AG09309 (cell line): ENCODE results near the gene SLC25A41.

ENCODE experiments used
- DNase-seq: peaks from one replicate; pipeline ENCODE4 v3.0.0-alpha.2; 2010; ENCODE audit warnings: low read depth
- H3K4me3 ChIP-seq: 2 replicates; pipeline ENCODE4 v1.5.1; 2011; ENCODE audit warnings: mild to moderate bottlenecking, low read depth, low read length, moderate library complexity; ENCODE audit not compliant: control insufficient read depth
- TF ChIP-seq, protein P1 (sequence below): IDR thresholded peaks from 2 replicates; pipeline ENCODE4 v1.5.1; 2011; ENCODE audit warnings: mild to moderate bottlenecking, low read depth, low read length, inconsistent platforms; ENCODE audit not compliant: insufficient read depth, control insufficient read depth; ENCODE audit errors: missing control alignments

The SLC25A41 gene

DNA sequence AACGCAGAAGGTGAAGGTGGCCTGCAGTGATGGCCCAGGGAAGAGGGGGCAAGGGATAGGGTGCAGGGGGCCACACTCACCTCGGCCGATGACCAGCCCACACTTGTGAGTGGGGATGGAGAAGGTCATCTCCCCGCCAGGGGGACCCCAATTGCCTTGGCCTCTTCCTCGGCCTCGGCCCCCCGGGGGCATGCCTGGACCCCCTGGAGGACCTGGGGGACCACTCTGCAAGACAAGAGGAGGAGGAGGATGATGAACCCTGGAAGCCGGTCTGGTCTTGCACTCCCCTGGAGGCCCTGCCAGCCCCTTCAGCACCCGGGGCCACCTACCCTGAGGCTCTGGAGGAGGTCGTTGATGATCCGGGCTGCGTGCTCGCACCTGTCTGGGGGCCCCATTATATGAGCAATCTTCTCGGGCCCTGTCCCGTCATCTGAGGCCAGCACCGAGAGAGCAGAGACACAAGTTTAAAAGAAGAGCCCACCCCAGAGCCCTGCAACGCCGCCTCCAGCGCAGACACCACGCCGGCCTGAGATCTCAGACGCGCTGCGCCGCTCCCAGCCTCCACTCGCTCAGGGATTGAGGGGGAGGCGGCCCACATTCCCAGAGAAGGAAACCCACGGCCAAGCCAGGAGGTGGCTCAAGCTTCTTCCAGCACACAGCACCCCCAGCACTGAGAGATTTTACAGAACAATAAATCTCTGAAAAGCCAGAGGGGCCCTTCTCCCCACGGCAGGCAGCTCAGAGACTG is 16.7 kb downstream of the SLC25A41 start:
- TF ChIP-seq, protein P1, sequence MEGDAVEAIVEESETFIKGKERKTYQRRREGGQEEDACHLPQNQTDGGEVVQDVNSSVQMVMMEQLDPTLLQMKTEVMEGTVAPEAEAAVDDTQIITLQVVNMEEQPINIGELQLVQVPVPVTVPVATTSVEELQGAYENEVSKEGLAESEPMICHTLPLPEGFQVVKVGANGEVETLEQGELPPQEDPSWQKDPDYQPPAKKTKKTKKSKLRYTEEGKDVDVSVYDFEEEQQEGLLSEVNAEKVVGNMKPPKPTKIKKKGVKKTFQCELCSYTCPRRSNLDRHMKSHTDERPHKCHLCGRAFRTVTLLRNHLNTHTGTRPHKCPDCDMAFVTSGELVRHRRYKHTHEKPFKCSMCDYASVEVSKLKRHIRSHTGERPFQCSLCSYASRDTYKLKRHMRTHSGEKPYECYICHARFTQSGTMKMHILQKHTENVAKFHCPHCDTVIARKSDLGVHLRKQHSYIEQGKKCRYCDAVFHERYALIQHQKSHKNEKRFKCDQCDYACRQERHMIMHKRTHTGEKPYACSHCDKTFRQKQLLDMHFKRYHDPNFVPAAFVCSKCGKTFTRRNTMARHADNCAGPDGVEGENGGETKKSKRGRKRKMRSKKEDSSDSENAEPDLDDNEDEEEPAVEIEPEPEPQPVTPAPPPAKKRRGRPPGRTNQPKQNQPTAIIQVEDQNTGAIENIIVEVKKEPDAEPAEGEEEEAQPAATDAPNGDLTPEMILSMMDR, result no peak

DNA sequence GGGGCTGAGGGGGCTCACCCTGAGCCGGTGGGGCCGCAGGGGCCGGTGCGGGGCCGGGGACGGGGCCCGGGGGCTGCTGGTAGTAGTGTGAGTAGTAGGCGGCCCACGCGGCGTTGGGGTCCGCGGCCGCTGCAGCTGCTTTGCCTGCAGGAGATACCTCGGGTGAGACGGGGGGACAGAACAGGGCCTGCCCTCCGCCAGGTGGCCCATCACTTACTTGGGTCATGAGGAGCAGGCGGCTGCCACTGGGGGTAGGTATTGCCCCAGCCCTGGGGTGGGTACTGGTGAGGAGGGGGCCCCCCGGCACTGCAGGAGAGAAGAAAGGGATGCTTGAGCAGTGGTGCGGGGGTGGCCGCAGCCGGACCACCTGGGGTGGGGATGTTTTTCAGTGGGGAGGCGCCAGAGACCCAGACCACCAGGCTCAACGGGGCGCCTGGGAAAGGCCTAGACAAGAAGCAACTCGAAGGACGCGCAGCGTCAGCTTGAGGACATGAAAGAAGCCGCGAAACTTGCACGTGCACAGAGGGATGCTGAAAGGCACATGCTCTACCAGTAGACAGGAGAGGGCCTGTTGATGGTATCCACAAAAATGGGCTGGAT is 17.9 kb downstream of the SLC25A41 start:
- DNase-seq, result no peak
- TF ChIP-seq, protein P1, result no peak
- H3K4me3 ChIP-seq, result no peak overlapping the region

More for the DNA sequence above, 16.7 kb downstream of the SLC25A41 start:
- no peak for DNase-seq
- no peak overlapping the region for H3K4me3 ChIP-seq

DNA sequence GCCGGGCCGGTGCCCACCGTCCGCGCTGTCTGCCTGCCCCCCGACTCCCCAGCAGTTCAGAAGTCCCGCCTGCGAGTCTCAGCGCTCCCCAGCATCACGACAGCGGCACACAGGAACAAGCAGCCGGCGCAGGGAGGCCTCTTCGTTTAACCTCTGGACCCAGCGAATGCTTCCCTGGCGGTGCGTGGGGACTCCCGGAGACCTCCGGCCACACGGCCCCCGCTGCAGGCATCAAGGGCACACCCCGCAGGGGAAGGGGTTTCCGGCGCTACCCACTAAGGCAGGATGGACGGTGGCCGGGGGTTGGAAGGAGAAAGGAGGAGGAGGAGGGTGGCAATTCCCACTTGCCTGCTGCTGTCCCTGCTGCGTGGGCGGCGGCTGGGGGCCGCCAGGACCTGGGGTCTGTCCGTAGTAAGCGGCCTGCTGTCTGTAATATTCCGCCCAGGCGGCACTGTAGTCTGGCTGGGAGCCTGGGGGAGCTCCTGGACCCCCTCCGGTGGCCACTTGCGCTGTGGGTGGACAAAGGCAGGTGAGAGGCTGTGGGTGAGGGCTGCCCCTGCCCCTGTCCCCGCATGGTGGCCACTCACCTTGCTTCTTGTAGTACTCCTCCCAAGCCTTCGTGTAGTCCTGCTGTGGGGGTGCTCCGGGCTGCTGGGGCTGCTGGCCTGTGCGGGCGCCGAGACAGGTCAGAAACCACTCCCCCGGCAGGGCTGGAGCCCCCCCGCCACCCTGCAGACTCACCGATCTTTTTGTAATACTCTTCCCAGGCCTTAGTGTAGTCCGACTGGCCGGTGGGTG is 18.6 kb downstream of the SLC25A41 start:
- TF ChIP-seq, protein P1, result no peak
- H3K4me3 ChIP-seq, result no peak overlapping the region
- no peak for DNase-seq

GRCh38 chr19:6413721-6414643 is 19.6 kb downstream of the SLC25A41 start:
- H3K4me3 ChIP-seq, result no peak overlapping the region
- TF ChIP-seq, protein P1, result no peak
- DNase-seq, result no peak

GRCh38 chr19:6413291-6413690 is 20.3 kb downstream of the SLC25A41 start:
- TF ChIP-seq, protein P1, result no peak

More at GRCh38 chr19:6413291-6413690, 20.3 kb downstream of the SLC25A41 start:
- no peak for DNase-seq
- no peak overlapping the region for H3K4me3 ChIP-seq
